Esophagus muscularis mucosa (tissue), 4 donors: ENCODE data around the gene LPAR1. TPM values are rescaled to one million over a fixed set of nuclear protein-coding genes. Genes with fewer than 3 reads are reported as not detected.
A peak's percentile ranks its signal among the peaks of the same experiment; 100 is the strongest.

ENCODE experiments used
- DNase-seq: peaks from one replicate; pipeline ENCODE4 v3.0.0-alpha.2; 2017; ENCODE audit errors: extremely low spot score
- H3K27ac ChIP-seq, 4 donors: fragments of 200-600 bp; sonication (generic); replicated peaks in 1 of 4; 1 replicate in 3 of 4; 2 replicates in 1 of 4; pipeline ENCODE4 v1.5.1; 2016 to 2019; ENCODE audit warnings: mild to moderate bottlenecking in 1 of 4
- H3K27me3 ChIP-seq, 4 donors: fragments of 200-600 bp; sonication (generic); one replicate each; pipeline versions ENCODE4 v1.5.1 to v1.6.0; 2016 to 2019
- H3K36me3 ChIP-seq, 4 donors: fragments of 200-600 bp; sonication (generic); one replicate each; pipeline ENCODE4 v1.5.1; 2016 to 2019
- H3K4me1 ChIP-seq, 4 donors: fragments of 200-600 bp; sonication (generic); one replicate each; pipeline ENCODE4 v1.5.1; 2016 to 2019
- H3K4me3 ChIP-seq, 4 donors: fragments of 200-600 bp; sonication (generic); 1 replicate in 2 of 4; 2 replicates in 2 of 4; pipeline ENCODE4 v1.5.1; 2016 to 2019; ENCODE audit warnings: mild to moderate bottlenecking in 4 of 4, moderate library complexity in 1 of 4
- H3K9me3 ChIP-seq, 4 donors: fragments of 200-600 bp; sonication (generic); 1 replicate in 3 of 4; 2 replicates in 1 of 4; pipeline ENCODE4 v1.5.1; 2016 to 2019
- EP300 ChIP-seq: sonication (generic); formaldehyde crosslinking; IDR thresholded peaks from one replicate; pipeline ENCODE4 v1.6.1; 2017; ENCODE audit warnings: antibody characterized with exemption
- POLR2A ChIP-seq: fragments of 450-650 bp; IDR thresholded peaks from one replicate; pipeline ENCODE4 v1.6.1; 2017; ENCODE audit warnings: antibody characterized with exemption, moderate library complexity, mild to moderate bottlenecking, low read depth
- POLR2AphosphoS5 ChIP-seq, 2 donors: sonication (generic); formaldehyde crosslinking; IDR thresholded peaks; one replicate each; pipeline ENCODE4 v1.6.1; 2017; ENCODE audit warnings: antibody characterized with exemption in 2 of 2
- WGBS: methylation state at CpG from one replicate; pipeline ENCODE4 v1.1.5; 2018; 5-methylcytosine and 5-hydroxymethylcytosine counted together
- intact Hi-C: fragments of 100-400 bp; cut with DNase I; formaldehyde crosslinking; loops from one replicate; pipeline ENCODE4 v1.15.1; 2023
- total RNA-seq, 4 donors: library from RNA; depleted of rRNA; stranded (reverse); fragments of >200 nt; gene quantifications; one replicate each; pipeline versions ENCODE4 v1.1.0 to v1.2.1, GENCODE V29; 2016
- TF ChIP-seq, protein P1 (sequence below), 3 experiments: fragments of 200-600 bp in 2 of 3; fragments of 450-650 bp in 1 of 3; sonication (generic) in 2 of 3; IDR thresholded peaks; one replicate each; pipeline ENCODE4 v1.5.1; 2017 to 2019; ENCODE audit warnings: antibody characterized with exemption in 3 of 3, mild to moderate bottlenecking in 2 of 3, moderate library complexity in 1 of 3

LPAR1 gene
- 10 to 100 TPM; 34.1 to 55.5 (median 48.8) TPM for total RNA-seq

DNA sequence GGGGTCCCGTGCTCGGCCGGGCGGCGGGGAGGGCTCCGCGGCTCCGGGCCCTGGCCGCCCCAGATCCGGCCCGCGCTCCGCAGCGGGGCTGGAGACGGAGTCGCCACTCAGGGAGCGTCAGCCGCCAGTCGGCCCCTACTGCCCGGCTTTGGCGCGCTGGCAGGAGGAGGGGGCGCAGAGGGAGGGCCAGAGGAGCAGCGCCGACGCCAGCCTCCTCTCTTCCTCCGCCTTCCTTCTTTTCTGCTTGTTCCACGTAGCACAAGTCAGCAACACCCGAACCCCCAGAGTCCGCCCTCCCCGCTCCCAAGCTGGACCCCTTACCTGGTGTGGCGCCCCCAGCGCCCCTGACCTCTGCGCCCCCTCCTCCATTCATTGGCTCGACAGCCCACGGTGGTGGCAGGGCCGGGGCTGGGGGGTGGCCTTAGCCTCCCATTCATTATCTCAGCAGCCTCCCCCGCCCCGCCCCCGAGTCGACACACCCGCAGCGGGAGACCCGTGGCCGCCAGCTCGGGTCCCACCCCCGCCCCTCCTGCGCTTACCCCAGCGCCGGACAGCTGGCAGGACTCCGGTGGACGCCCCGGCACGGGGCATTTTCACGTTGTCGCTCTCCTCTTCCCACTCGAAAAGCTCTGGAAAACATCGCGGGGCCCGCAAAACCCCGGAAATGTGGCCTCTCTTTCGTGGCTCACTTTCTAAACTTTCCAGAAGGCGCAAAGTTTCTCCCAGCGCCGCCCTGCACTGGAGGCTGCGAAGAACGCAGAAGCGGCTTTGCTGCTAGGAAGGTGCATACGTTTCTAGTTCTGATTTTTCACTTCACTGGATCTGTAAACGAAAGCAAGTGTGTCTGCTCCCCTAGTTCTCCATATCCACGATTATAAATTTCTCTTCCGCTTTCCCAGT lies at the start of gene LPAR1:
Gene LPAR1, minus strand, starts transcription at position 140 of the 900 bp plus-strand sequence. CDS start 66,353 bp downstream, outside the sequence.
- peak within 1 kb of the TSS; percentile 74 to 87 (median 84) for H3K27ac ChIP-seq
- no peak for DNase-seq
- WGBS = 3% methylated on average over 13 of the region's 72 CpGs
- peaks cover 8 to 23% (median 20%) of the 10 kb centered on the region in 4 donors for H3K4me1 ChIP-seq
- H3K36me3 ChIP-seq = no peaks in the 10 kb centered on the region
- H3K9me3 ChIP-seq = no peaks in the 10 kb centered on the region
- peaks cover 0 to 56% (median 11%) of the 10 kb centered on the region in 4 donors for H3K27me3 ChIP-seq
- peak within 1 kb of the TSS; percentile 59 to 77 (median 66) for H3K4me3 ChIP-seq
- no peak for TF ChIP-seq EP300
- peak in 1 of 2 donors; percentile 13 for TF ChIP-seq POLR2AphosphoS5 (IDR thresholded peaks at IDR 0.05)
- intact Hi-C loops = loop anchor here (5.0 kb wide), 1 partner anchor 259 kb away; no protein-coding TSS in a partner anchor

- H3K9me3 ChIP-seq = no peaks in the 10 kb centered on the region
- intact Hi-C loops = no loop called here
- no peaks in the 10 kb centered on the region for H3K36me3 ChIP-seq
- TF ChIP-seq POLR2AphosphoS5 (IDR thresholded peaks at IDR 0.05) = no peak
- TF ChIP-seq POLR2A = no peak
- no peak for TF ChIP-seq EP300
- TF ChIP-seq, protein P1, sequence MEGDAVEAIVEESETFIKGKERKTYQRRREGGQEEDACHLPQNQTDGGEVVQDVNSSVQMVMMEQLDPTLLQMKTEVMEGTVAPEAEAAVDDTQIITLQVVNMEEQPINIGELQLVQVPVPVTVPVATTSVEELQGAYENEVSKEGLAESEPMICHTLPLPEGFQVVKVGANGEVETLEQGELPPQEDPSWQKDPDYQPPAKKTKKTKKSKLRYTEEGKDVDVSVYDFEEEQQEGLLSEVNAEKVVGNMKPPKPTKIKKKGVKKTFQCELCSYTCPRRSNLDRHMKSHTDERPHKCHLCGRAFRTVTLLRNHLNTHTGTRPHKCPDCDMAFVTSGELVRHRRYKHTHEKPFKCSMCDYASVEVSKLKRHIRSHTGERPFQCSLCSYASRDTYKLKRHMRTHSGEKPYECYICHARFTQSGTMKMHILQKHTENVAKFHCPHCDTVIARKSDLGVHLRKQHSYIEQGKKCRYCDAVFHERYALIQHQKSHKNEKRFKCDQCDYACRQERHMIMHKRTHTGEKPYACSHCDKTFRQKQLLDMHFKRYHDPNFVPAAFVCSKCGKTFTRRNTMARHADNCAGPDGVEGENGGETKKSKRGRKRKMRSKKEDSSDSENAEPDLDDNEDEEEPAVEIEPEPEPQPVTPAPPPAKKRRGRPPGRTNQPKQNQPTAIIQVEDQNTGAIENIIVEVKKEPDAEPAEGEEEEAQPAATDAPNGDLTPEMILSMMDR (IDR thresholded peaks at IDR 0.05) = no peak
- no peak overlapping the region for H3K4me3 ChIP-seq
- 75% methylated on average over 1 of the region's 1 CpG for WGBS
- H3K27me3 ChIP-seq = no peaks in the 10 kb centered on the region
- no peak for DNase-seq
- no peak overlapping the region for H3K27ac ChIP-seq
- no peaks in the 10 kb centered on the region for H3K4me1 ChIP-seq
These were observed 40.2 kb upstream of the LPAR1 start for GRCh38 chr9:111078391-111079038.

DNA sequence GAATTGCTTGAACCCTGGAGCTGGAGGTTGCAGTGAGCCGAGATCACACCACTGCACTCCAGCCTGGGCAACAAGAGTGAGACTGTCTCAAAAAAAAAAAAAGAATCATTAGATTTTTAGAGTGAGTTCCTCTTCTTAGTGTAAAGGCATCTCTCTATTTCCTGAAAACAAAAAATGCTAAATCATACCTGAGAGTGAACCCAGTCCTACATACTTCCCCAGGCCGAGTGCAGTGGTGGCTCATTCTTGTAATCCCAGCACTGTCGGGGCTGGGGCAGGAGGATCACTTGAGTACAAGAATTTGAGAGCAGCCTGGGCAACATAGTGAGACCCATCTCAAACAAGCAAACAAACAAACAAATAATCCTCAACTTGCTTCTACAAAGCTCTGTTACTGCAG lies 38.2 kb upstream of the LPAR1 start:
- intact Hi-C loops = no loop called here
- WGBS = 62% methylated on average over 3 of the region's 3 CpGs

GRCh38 chr9:111076042-111076441 lies 37.8 kb upstream of the LPAR1 start:
- intact Hi-C loops = no loop called here
- Histone ChIP-seq H3K27me3 (no peaks in the 10 kb centered on the region), H3K9me3 (no peaks in the 10 kb centered on the region), H3K4me3 (no peak overlapping the region), H3K27ac (no peak overlapping the region), H3K4me1 (no peaks in the 10 kb centered on the region), H3K36me3 (no peaks in the 10 kb centered on the region)
- no peak for DNase-seq
- TF ChIP-seq, protein P1 (IDR thresholded peaks at IDR 0.05) = no peak
- TF ChIP-seq POLR2A = no peak
- no peak for TF ChIP-seq POLR2AphosphoS5 (IDR thresholded peaks at IDR 0.05)
- no peak for TF ChIP-seq EP300
- WGBS = 85% methylated on average over 6 of the region's 6 CpGs

More for the DNA sequence above, 38.2 kb upstream of the LPAR1 start:
- TF ChIP-seq EP300 (no peak), POLR2AphosphoS5 (IDR thresholded peaks at IDR 0.05) (no peak), POLR2A (no peak)
- TF ChIP-seq, protein P1 (IDR thresholded peaks at IDR 0.05) = no peak
- H3K4me1 ChIP-seq = no peaks in the 10 kb centered on the region
- H3K27ac ChIP-seq = no peak overlapping the region
- H3K9me3 ChIP-seq = no peaks in the 10 kb centered on the region
- DNase-seq = no peak
- H3K4me3 ChIP-seq = no peak overlapping the region
- no peaks in the 10 kb centered on the region for H3K27me3 ChIP-seq
- no peaks in the 10 kb centered on the region for H3K36me3 ChIP-seq

DNA sequence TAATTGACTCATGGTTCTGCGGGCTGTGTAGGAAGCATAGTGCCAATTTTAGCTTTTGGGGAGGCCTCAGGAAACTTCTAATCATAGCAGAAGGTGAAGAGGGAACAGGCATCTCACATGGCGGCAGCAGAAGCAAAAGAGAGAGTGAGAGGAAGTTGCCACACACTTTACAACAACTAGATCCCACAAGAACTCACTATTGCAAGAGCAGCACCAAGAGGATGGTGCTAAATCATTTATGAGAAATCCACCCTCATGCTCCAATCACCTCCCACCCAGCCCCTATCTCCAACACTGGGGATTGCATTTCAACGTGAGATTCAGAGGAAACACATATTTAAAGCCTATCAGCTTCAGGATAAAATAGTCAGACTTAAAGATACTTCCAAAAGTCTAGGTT lies 36.1 kb upstream of the LPAR1 start:
- H3K4me1 ChIP-seq = no peaks in the 10 kb centered on the region
- H3K9me3 ChIP-seq = no peaks in the 10 kb centered on the region
- no peaks in the 10 kb centered on the region for H3K36me3 ChIP-seq
- DNase-seq = no peak
- TF ChIP-seq POLR2AphosphoS5 (IDR thresholded peaks at IDR 0.05) (no peak), EP300 (no peak), POLR2A (no peak)
- TF ChIP-seq, protein P1 (IDR thresholded peaks at IDR 0.05) = no peak
- no peak overlapping the region for H3K27ac ChIP-seq
- H3K27me3 ChIP-seq = no peaks in the 10 kb centered on the region
- no peak overlapping the region for H3K4me3 ChIP-seq
- 84% methylated on average over 3 of the region's 3 CpGs for WGBS
- intact Hi-C loops = no loop called here
